Ascending aorta (tissue), 2 donors: ENCODE measurements around the gene TGFB2. TPM values are rescaled to one million over a fixed set of nuclear protein-coding genes. Genes with fewer than 3 reads are reported as not detected.

ENCODE experiments used
- DNase-seq, 2 donors: peaks; one replicate each; pipeline ENCODE4 v3.0.0-alpha.2; 2019; ENCODE audit warnings: low spot score in 2 of 2
- H3K27ac ChIP-seq, 2 donors: fragments of 200-600 bp; sonication (generic); one replicate each; pipeline ENCODE4 v1.5.1; 2016 to 2017; ENCODE audit warnings: mild to moderate bottlenecking in 1 of 2
- H3K27me3 ChIP-seq: fragments of 200-600 bp; sonication (generic); one replicate; pipeline ENCODE4 v1.5.1; 2017
- H3K36me3 ChIP-seq, 2 donors: fragments of 200-600 bp; sonication (generic); one replicate each; pipeline ENCODE4 v1.5.1; 2016
- H3K4me1 ChIP-seq, 2 donors: fragments of 200-600 bp; sonication (generic); one replicate each; pipeline ENCODE4 v1.5.1; 2016 to 2017; ENCODE audit warnings: mild to moderate bottlenecking in 1 of 2
- H3K4me3 ChIP-seq, 2 donors: fragments of 200-600 bp; sonication (generic); one replicate each; pipeline ENCODE4 v1.5.1; 2016 to 2017; ENCODE audit warnings: mild to moderate bottlenecking in 1 of 2
- H3K9me3 ChIP-seq, 2 donors: fragments of 200-600 bp; sonication (generic); one replicate each; pipeline ENCODE4 v1.5.1; 2016
- intact Hi-C: fragments of 100-400 bp; cut with DNase I; formaldehyde crosslinking; loops from one replicate; pipeline ENCODE4 v1.15.1; 2023
- total RNA-seq: library from RNA; depleted of rRNA; stranded (reverse); fragments of >200 nt; gene quantifications from one replicate; pipeline ENCODE4 v1.1.0, GENCODE V29; 2016
- TF ChIP-seq, protein P1 (sequence below), 3 experiments: fragments of 200-600 bp in 2 of 3; fragments of 450-650 bp in 1 of 3; sonication (generic) in 2 of 3; IDR thresholded peaks; one replicate each; pipeline ENCODE4 v1.5.1; 2016 to 2019; ENCODE audit warnings: antibody characterized with exemption in 3 of 3, mild to moderate bottlenecking in 1 of 3, moderate library complexity in 1 of 3

Gene TGFB2
- total RNA-seq, 1 donor from 2014 or later = 9.9 TPM

DNA sequence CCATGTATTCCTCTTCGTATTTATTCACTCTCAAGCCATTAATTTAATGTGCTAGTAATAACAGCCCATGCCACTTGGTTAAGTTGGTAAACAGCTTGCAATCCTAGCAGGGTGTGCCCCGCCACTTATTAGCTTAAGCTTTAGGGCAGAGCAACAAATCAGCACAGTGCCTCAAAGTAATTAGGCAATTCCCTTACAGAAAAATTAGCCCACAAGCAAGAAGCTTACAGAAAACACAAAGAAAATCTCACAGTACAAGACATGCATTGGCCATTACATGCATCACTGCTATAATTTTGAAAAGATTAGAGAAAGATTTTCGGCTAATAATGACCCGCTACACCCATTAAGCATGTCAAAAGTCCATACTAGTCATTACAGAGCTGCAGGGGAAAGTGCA is 47.6 kb downstream of the TGFB2 start:
- H3K36me3 ChIP-seq = no peaks in the 10 kb centered on the region
- intact Hi-C loops = no loop called here
- no peak overlapping the region for H3K27ac ChIP-seq
- H3K9me3 ChIP-seq = no peaks in the 10 kb centered on the region
- no peak for DNase-seq
- peaks cover 0 to 5% of the 10 kb centered on the region in 2 donors for H3K4me1 ChIP-seq
- H3K4me3 ChIP-seq = no peak overlapping the region
- TF ChIP-seq, protein P1, sequence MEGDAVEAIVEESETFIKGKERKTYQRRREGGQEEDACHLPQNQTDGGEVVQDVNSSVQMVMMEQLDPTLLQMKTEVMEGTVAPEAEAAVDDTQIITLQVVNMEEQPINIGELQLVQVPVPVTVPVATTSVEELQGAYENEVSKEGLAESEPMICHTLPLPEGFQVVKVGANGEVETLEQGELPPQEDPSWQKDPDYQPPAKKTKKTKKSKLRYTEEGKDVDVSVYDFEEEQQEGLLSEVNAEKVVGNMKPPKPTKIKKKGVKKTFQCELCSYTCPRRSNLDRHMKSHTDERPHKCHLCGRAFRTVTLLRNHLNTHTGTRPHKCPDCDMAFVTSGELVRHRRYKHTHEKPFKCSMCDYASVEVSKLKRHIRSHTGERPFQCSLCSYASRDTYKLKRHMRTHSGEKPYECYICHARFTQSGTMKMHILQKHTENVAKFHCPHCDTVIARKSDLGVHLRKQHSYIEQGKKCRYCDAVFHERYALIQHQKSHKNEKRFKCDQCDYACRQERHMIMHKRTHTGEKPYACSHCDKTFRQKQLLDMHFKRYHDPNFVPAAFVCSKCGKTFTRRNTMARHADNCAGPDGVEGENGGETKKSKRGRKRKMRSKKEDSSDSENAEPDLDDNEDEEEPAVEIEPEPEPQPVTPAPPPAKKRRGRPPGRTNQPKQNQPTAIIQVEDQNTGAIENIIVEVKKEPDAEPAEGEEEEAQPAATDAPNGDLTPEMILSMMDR (IDR thresholded peaks at IDR 0.05) = no peak
- no peaks in the 10 kb centered on the region for H3K27me3 ChIP-seq

DNA sequence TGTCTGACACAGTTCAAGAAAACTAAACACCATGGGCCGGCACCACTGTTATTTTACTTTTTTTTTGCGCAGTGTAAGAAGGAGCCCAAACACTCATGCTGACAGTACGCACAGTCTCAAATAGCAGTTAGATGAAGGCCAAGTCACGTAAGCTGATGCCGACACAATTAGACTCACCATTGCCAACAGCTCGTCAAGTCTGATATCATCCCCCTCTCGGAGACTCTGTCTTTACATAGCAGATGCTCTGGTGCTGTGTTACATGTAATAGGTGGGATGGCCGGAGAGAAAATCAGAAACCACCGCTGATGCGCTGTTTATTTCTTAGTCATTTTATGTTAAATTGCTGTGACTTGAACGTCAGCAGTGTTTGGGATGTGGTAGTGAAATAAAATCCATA is 49.3 kb downstream of the TGFB2 start:
- Histone ChIP-seq H3K4me1 (peaks cover 0 to 5% of the 10 kb centered on the region in 2 donors), H3K36me3 (no peaks in the 10 kb centered on the region), H3K27me3 (no peaks in the 10 kb centered on the region), H3K4me3 (peak overlapping the region in 1 of 2 donors; percentile 16), H3K9me3 (no peaks in the 10 kb centered on the region), H3K27ac (no peak overlapping the region)
- intact Hi-C loops = no loop called here
- TF ChIP-seq, protein P1 (IDR thresholded peaks at IDR 0.05) = no peak
- no peak for DNase-seq

DNA sequence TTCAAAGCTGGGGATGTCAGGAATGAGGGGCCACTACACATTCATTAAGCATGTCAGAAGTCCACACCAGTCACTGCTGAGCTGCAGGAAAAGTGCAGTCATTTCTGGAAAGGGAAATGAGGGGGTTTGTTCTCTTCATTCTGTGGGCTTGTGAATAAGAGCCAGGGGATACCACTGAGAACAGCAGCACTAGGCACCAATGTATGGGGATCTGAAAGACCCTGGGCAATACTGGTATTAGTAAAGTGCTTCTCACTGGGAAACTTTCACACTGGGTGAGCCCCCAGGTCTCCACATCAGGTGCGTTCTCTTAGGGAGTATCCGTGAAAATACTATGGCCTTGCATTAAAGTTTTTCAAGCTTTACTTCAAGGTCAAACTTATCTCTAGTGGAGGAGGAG is 49.9 kb downstream of the TGFB2 start:
- H3K4me1 ChIP-seq = peaks cover 0 to 5% of the 10 kb centered on the region in 2 donors
- no peaks in the 10 kb centered on the region for H3K36me3 ChIP-seq
- no peak overlapping the region for H3K27ac ChIP-seq
- intact Hi-C loops = no loop called here
- TF ChIP-seq, protein P1 (IDR thresholded peaks at IDR 0.05) = no peak
- no peak overlapping the region for H3K4me3 ChIP-seq
- H3K9me3 ChIP-seq = no peaks in the 10 kb centered on the region
- DNase-seq = no peak
- H3K27me3 ChIP-seq = no peaks in the 10 kb centered on the region

DNA sequence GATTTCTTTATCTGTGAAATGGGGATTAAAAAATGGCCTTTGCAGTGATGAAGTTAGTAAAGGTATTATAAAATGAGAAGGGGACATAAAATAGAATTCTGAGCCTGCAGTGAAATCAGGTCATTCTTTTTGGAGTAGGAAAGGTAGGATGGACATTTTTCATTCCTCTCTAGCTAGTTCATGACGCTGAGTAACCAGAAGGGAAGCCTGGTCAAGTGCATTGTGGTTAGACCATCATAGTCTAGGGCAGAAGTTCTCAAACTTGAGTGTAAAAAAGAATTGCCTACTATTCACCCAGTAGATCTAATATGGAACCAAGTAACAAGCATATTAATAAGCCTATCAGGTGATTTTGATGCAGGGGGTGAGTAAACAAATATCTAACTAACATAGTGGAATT is 50.8 kb downstream of the TGFB2 start:
- no peak overlapping the region for H3K4me3 ChIP-seq
- no peak for DNase-seq
- peaks cover 0 to 3% of the 10 kb centered on the region in 2 donors for H3K4me1 ChIP-seq
- intact Hi-C loops = no loop called here
- H3K36me3 ChIP-seq = no peaks in the 10 kb centered on the region
- no peaks in the 10 kb centered on the region for H3K9me3 ChIP-seq
- H3K27me3 ChIP-seq = no peaks in the 10 kb centered on the region
- TF ChIP-seq, protein P1 (IDR thresholded peaks at IDR 0.05) = no peak
- no peak overlapping the region for H3K27ac ChIP-seq

DNA sequence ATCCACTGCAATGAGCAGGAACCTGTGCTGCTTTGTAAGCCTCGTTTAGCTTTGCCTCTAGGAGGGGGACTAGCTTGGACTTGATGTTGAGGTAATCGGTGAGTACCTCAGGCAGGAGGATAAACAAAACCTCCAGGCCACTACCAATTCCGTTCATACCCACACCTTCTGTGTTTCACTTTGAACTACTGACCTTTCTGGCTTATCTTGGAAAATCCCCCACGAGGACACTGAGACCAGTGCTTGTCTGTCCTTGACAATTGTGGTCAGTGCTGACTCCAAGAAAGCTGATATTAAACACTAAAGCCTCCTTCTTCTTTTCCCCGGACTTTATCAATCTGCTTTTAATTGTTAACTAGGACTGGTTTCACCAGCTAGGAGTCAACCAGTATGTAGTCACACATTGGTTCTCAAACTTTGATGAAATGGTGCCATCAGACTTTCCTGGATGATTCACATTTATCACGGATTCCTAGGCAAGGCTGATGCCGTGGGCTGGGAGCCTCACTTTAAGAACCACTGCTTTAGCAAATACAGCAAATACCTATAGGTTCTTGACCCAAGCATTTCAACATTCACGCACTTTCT is 52.7 kb downstream of the TGFB2 start:
- Histone ChIP-seq H3K9me3 (no peaks in the 10 kb centered on the region), H3K4me1 (peaks cover 0 to 6% of the 10 kb centered on the region in 2 donors), H3K27ac (no peak overlapping the region), H3K36me3 (no peaks in the 10 kb centered on the region), H3K4me3 (no peak overlapping the region), H3K27me3 (no peaks in the 10 kb centered on the region)
- no peak for DNase-seq
- TF ChIP-seq, protein P1 (IDR thresholded peaks at IDR 0.05) = no peak
- intact Hi-C loops = no loop called here

DNA sequence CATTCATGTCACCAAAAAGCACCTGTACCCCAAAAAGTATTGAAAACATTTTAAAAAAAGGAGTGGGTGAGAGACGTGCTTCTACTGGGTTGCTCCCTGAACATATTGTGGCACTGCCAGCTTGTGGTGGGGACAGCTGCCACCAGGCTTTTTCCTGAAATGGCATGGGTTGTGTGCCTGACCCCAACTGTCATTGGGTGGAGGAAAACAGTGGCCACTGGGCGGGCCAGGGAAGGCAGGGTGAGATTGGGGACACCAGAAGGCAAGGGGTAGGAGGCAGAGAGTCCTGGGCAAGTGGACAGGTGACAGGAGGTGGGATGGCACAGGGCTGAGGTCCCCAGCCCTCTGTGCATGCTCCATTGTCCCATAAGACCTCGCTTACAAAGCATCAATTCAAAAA is 55.5 kb downstream of the TGFB2 start:
- Histone ChIP-seq H3K4me3 (no peak overlapping the region), H3K36me3 (no peaks in the 10 kb centered on the region), H3K27me3 (no peaks in the 10 kb centered on the region), H3K4me1 (peaks cover 0 to 7% of the 10 kb centered on the region in 2 donors), H3K9me3 (no peaks in the 10 kb centered on the region), H3K27ac (no peak overlapping the region)
- intact Hi-C loops = no loop called here
- TF ChIP-seq, protein P1 (IDR thresholded peaks at IDR 0.05) = no peak
- DNase-seq = no peak
